Endothelial cell (in vitro differentiated cells): ENCODE results near the gene IQCN. TPM values are rescaled to one million over a fixed set of nuclear protein-coding genes. Genes with fewer than 3 reads are reported as not detected.
"Not testable (repeated sequence)": the region's sequence is repeated elsewhere in the genome, so short reads cannot be mapped to it uniquely, and the experiment has no call there.

Experiments used
- DNase-seq: peaks from one replicate; pipeline ENCODE4 v3.0.0; 2021; ENCODE audit warnings: low spot score
- H3K27ac Mint-ChIP-seq: one replicate; pipeline ENCODE4 v1.8.0; 2021; ENCODE audit warnings: mixed read lengths, inconsistent platforms; ENCODE audit not compliant: unreplicated experiment
- H3K27me3 Mint-ChIP-seq: one replicate; pipeline ENCODE4 v1.8.0; 2021; ENCODE audit warnings: mild to moderate bottlenecking, moderate library complexity, mixed read lengths, inconsistent platforms; ENCODE audit not compliant: unreplicated experiment
- H3K36me3 Mint-ChIP-seq: one replicate; pipeline ENCODE4 v1.8.0; 2021; ENCODE audit warnings: mild to moderate bottlenecking, low read depth, mixed read lengths, inconsistent platforms; ENCODE audit not compliant: unreplicated experiment
- H3K4me1 Mint-ChIP-seq: one replicate; pipeline ENCODE4 v1.8.0; 2021; ENCODE audit warnings: mild to moderate bottlenecking, mixed read lengths, inconsistent platforms; ENCODE audit not compliant: unreplicated experiment
- H3K4me3 Mint-ChIP-seq: one replicate; pipeline ENCODE4 v1.8.0; 2021; ENCODE audit warnings: mild to moderate bottlenecking, mixed read lengths, inconsistent platforms; ENCODE audit not compliant: unreplicated experiment
- H3K9me3 Mint-ChIP-seq: one replicate; pipeline ENCODE4 v1.8.0; 2021; ENCODE audit warnings: mixed read lengths, inconsistent platforms; ENCODE audit not compliant: unreplicated experiment
- CTCF ChIP-seq: fragments of 200-600 bp; sonication (generic); IDR thresholded peaks from one replicate; pipeline ENCODE4 v1.5.0; 2021; ENCODE audit warnings: antibody characterized with exemption; ENCODE audit not compliant: unreplicated experiment
- total RNA-seq: library from RNA; stranded (reverse); fragmentation: NEBNext Ultra II Directional; extraction: Animal tissue kit (Norgen Biotek cat#: 25700); gene quantifications from one replicate; pipeline ENCODE4 v1.2.1, GENCODE V29; 2021; ENCODE audit not compliant: unreplicated experiment

Gene IQCN
- total RNA-seq, 1 donor from 2014 or later = 1.2 TPM

DNA sequence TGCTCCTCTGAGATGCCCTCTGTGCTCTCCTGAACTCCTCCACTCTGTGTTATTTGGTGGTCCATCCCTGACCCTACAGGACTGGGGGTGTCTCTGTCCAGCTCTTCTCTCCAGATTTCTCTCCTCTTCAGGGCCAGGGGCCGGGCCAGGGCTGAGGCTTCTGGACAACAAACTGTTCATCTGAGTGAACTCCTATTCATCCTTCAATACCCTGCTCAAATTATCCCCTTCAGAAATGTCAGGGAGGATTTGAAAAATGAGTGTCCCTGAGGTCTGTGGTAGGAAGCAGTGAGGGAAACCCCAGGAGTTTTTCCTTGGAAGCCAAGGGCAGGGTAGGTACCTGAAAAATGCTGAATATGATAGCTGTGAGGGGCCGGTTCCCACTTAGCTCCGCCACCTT is 55.7 kb downstream of the IQCN start:
- H3K27me3 Mint-ChIP-seq = peaks cover 12% of the 10 kb centered on the region
- H3K27ac Mint-ChIP-seq = no peak overlapping the region
- H3K9me3 Mint-ChIP-seq = no peaks in the 10 kb centered on the region
- no peak overlapping the region for H3K4me3 Mint-ChIP-seq
- H3K4me1 Mint-ChIP-seq = no peaks in the 10 kb centered on the region
- no peaks in the 10 kb centered on the region for H3K36me3 Mint-ChIP-seq
- no peak for TF ChIP-seq CTCF
- no peak for DNase-seq

DNA sequence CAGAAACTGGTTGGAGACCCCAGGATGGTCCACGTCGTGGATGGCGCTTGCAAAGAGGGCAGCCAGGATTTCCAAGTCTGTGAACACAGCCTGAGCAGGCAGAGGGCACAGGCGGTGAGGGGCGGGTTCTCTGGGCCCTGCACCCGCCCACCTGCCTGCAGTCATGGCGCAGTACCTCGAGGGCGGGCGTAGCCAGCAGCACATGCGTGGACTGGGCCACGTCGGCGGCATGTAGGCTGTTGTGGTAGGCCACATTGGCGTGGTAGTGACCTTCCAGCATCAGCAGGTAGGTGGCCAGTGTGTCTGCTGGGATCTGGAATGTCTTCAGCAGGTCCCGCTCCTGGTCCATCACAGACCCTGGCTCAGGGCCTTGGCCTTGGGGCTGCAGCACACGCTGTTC is 56.1 kb downstream of the IQCN start:
- TF ChIP-seq CTCF = no peak
- Mint-ChIP-seq H3K4me3 (no peak overlapping the region), H3K27ac (no peak overlapping the region), H3K4me1 (no peaks in the 10 kb centered on the region), H3K27me3 (peaks cover 10% of the 10 kb centered on the region), H3K9me3 (no peaks in the 10 kb centered on the region), H3K36me3 (no peaks in the 10 kb centered on the region)
- no peak for DNase-seq

DNA sequence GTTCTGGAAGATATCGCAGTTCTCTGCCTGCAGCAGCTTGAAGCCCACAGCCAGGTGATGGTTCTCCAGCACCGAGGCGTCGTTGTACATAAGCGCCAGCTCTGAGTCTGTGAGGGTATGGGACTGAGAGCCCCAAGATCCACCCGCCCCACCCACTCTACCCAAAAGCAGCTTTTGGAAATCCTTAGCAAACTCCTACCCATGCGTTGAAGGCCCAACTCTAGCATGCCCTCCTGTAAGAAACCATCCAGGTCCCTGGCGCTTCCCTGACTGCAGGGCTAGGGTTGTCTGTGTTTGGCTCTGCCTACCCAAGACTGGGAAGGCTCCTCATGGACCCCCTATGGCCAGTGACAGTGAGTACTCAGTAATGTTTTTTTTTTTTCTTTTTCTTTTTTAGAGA is 57.5 kb downstream of the IQCN start:
- Mint-ChIP-seq H3K4me1 (no peaks in the 10 kb centered on the region), H3K27ac (no peak overlapping the region), H3K27me3 (peaks cover 11% of the 10 kb centered on the region), H3K9me3 (no peaks in the 10 kb centered on the region), H3K4me3 (no peak overlapping the region), H3K36me3 (no peaks in the 10 kb centered on the region)
- no peak for TF ChIP-seq CTCF
- DNase-seq = no peak

GRCh38 chr19:18214779-18215433 is 59.3 kb downstream of the IQCN start:
- DNase-seq = no peak
- Mint-ChIP-seq H3K4me3 (no peak overlapping the region), H3K27me3 (peaks cover 12% of the 10 kb centered on the region), H3K27ac (no peak overlapping the region), H3K36me3 (no peaks in the 10 kb centered on the region), H3K4me1 (no peaks in the 10 kb centered on the region), H3K9me3 (no peaks in the 10 kb centered on the region)
- TF ChIP-seq CTCF = no peak

DNA sequence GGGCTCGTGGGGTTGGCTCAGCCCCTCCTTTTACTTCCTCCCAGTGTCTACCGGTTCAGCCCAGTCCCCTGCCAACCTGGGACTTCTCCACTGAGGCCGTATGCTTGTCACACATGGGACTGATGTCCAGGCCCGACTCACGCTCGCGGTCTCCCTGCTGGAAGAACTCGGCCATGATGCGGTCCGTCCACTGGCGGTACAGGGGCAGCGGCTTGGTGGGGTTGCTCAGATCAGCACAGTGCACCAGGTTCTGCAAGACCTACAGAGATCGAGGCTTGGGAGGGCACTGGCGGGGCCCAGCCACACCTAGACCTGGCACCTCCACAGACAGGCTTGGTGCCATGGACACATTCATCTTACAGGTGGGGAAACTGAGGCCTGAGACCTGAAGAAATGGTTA is 62.6 kb downstream of the IQCN start:
- Mint-ChIP-seq H3K9me3 (no peaks in the 10 kb centered on the region), H3K27ac (no peak overlapping the region), H3K4me3 (no peak overlapping the region), H3K27me3 (peaks cover 10% of the 10 kb centered on the region), H3K4me1 (no peaks in the 10 kb centered on the region), H3K36me3 (no peaks in the 10 kb centered on the region)
- no peak for DNase-seq
- TF ChIP-seq CTCF = no peak

GRCh38 chr19:18209912-18210311 is 64.3 kb downstream of the IQCN start:
- DNase-seq, H3K4me3 Mint-ChIP-seq, H3K27ac Mint-ChIP-seq, H3K36me3 Mint-ChIP-seq, H3K27me3 Mint-ChIP-seq, H3K9me3 Mint-ChIP-seq, H3K4me1 Mint-ChIP-seq: not testable (repeated sequence)
